Cardiac muscle cell (in vitro differentiated cells and primary cell): ENCODE measurements around the gene CIDEC. TPM values are rescaled to one million over a fixed set of nuclear protein-coding genes. Genes with fewer than 3 reads are reported as not detected.
"Not testable (repeated sequence)": the region's sequence is repeated elsewhere in the genome, so short reads cannot be mapped to it uniquely, and the experiment has no call there.

Experiments used
- DNase-seq, 2 donors: peaks; one replicate each; pipeline versions ENCODE4 v3.0.0 to v3.0.0-alpha.2; 2010 to 2017; ENCODE audit warnings: low read depth in 1 of 2, low spot score in 1 of 2
- H3K27ac ChIP-seq: fragments of 200-600 bp; sonication (generic); 2 replicates; pipeline ENCODE4 v1.5.1; 2016
- H3K27me3 ChIP-seq: fragments of 200-600 bp; sonication (generic); 2 replicates; pipeline ENCODE4 v1.6.0; 2016; ENCODE audit warnings: control low read depth
- H3K36me3 ChIP-seq: fragments of 200-600 bp; sonication (generic); 2 replicates; pipeline ENCODE4 v1.5.1; 2016; ENCODE audit warnings: control low read depth
- H3K4me1 ChIP-seq: fragments of 200-600 bp; sonication (generic); 2 replicates; pipeline ENCODE4 v1.8.1; 2017; ENCODE audit warnings: low read depth, mild to moderate bottlenecking, mixed run types
- H3K4me3 ChIP-seq: fragments of 200-600 bp; sonication (generic); 2 replicates; pipeline ENCODE4 v1.5.1; 2016; ENCODE audit warnings: mild to moderate bottlenecking
- H3K9me3 ChIP-seq: fragments of 200-600 bp; sonication (generic); 2 replicates; pipeline ENCODE4 v1.5.1; 2017; ENCODE audit warnings: low read depth, mild to moderate bottlenecking, control low read depth
- polyA plus RNA-seq: library from polyadenylated mRNA; unstranded; fragments of >200 nt; fragmentation: Nextera tagmentation; extraction: Ambion mirVana; gene quantifications from 2 replicates; pipeline ENCODE4 v1.2.1, GENCODE V29; 2016
- total RNA-seq: library from RNA; depleted of rRNA; stranded (reverse); fragments of >200 nt; gene quantifications from 2 replicates; pipeline ENCODE4 v1.2.3, GENCODE V29; 2016
- TF ChIP-seq, protein P1 (sequence below): IDR thresholded peaks from 2 replicates; pipeline ENCODE4 v1.5.1; 2012; ENCODE audit warnings: low read depth, mild to moderate bottlenecking, low read length

CIDEC gene
- total and polyA plus RNA-seq, 2 experiments from 2014 or later, result 0.37 TPM; not detected in 1

DNA sequence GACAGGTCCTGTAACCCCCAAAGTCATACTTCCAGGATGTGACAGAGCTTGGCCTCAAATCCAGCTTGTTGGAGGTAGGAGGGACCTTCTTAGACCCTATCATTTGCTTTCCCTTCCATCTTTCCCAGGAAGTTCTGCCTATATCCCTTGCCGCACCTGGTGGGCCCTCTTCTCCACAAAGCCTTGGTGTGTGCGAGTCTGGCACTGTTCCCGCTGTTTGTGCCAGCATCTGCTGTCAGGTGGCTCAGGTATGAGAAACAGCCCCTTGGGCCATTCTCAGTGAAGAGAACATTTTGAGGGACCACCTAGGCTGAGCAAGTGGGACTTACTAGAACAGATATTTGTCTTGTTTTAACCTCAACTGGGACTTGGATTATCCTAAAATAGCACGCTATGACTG is 23.9 kb upstream of the CIDEC start:
- no peak for DNase-seq
- Histone ChIP-seq H3K4me3 (no peak overlapping the region), H3K27ac (no peak overlapping the region), H3K4me1 (no peaks in the 10 kb centered on the region), H3K9me3 (no peaks in the 10 kb centered on the region), H3K36me3 (no peaks in the 10 kb centered on the region), H3K27me3 (no peaks in the 10 kb centered on the region)
- TF ChIP-seq, protein P1, sequence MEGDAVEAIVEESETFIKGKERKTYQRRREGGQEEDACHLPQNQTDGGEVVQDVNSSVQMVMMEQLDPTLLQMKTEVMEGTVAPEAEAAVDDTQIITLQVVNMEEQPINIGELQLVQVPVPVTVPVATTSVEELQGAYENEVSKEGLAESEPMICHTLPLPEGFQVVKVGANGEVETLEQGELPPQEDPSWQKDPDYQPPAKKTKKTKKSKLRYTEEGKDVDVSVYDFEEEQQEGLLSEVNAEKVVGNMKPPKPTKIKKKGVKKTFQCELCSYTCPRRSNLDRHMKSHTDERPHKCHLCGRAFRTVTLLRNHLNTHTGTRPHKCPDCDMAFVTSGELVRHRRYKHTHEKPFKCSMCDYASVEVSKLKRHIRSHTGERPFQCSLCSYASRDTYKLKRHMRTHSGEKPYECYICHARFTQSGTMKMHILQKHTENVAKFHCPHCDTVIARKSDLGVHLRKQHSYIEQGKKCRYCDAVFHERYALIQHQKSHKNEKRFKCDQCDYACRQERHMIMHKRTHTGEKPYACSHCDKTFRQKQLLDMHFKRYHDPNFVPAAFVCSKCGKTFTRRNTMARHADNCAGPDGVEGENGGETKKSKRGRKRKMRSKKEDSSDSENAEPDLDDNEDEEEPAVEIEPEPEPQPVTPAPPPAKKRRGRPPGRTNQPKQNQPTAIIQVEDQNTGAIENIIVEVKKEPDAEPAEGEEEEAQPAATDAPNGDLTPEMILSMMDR, result no peak

DNA sequence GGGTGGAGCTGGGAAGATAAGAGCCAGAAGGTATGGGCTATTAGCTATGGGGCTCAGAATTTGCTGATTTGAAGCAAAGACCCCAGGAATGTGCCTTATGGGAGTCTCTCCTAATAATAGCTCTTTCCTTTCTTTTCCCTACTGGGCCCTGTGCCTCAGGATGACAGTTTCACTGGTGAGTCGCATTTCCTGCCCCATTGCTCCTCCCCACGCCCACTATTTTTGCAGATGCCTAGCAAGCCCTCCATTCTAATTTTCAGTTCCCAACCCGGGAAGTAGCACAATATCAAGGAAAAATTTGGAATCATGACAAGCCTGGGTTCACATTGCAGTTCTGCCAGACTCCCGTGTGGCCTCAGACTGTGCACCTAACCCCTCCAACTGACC is 23.2 kb upstream of the CIDEC start:
- H3K4me1 ChIP-seq, result no peaks in the 10 kb centered on the region
- no peak overlapping the region for H3K4me3 ChIP-seq
- TF ChIP-seq, protein P1, result no peak
- H3K9me3 ChIP-seq, result no peaks in the 10 kb centered on the region
- H3K27ac ChIP-seq, result no peak overlapping the region
- no peaks in the 10 kb centered on the region for H3K36me3 ChIP-seq
- H3K27me3 ChIP-seq, result no peaks in the 10 kb centered on the region
- peak in 1 of 2 donors; percentile 33 for DNase-seq

DNA sequence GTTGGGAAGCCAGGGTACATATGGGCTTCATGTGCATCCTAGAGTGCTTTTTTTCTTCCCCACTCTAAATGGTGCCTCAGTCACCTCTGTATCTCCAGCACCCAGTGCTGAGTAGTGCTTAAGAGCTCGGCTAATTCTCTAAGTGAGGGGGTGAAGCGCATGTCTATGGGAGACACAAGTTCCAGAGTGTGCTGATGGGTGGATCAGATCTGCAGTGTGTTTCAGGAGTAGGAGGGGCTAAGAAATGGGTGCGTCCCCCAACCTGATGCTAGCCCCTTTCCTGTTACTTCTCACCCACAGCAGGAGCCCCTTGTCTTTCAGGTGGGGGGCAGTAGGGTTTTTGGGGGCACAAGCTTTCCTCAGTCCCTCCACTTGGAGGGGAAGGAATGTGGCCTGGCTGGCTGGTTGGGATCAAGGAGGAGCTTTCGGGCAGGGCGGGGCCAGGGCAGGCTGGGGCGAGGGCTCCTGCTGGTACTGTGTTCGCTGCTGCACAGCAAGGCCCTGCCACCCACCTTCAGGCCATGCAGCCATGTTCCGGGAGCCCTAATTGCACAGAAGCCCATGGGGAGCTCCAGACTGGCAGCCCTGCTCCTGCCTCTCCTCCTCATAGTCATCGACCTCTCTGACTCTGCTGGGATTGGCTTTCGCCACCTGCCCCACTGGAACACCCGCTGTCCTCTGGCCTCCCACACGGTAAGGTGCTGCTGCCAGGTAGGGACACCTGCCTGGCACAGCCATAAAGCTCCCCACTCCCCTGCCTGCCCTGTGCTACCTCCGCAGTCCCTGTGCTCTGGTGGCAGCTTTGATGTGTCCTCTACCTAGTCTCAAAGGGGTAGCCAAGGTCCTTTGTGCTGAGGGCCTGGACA is 22.6 kb upstream of the CIDEC start, which contains the start of gene IL17RE:
Gene IL17RE, plus strand, starts transcription at position 477 of the 866 bp plus-strand sequence. Its CDS starts 85 bp downstream, at position 562.
- no peak for DNase-seq
- Histone ChIP-seq H3K27me3 (no peaks in the 10 kb centered on the region), H3K4me3 (no peak within 1 kb of the TSS), H3K36me3 (no peaks in the 10 kb centered on the region), H3K9me3 (no peaks in the 10 kb centered on the region), H3K27ac (no peak within 1 kb of the TSS), H3K4me1 (peaks cover 1% of the 10 kb centered on the region)
- TF ChIP-seq, protein P1, result no peak

DNA sequence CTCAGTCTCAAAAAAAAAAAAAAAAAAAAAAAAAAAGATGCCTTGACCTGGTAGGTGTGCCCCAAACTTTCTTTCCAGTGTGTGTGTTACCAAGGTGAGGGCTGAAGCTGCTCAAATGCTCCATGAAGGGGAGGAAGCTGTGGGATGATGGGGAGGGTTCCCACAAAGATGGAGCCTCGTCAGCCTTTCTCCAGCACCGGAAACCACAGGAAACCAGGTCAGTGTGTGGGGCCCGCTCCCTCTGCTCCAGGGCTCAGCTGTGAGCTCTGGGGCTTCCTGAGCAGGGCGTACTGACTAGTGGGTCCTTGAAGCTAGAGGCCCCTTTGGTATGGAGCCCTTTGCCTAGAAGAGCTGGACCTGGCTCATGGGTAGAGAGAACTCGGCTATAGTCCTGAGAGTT is 21.9 kb upstream of the CIDEC start:
- Histone ChIP-seq H3K27me3 (no peaks in the 10 kb centered on the region), H3K4me1 (peaks cover 4% of the 10 kb centered on the region), H3K27ac (no peak overlapping the region), H3K36me3 (no peaks in the 10 kb centered on the region), H3K4me3 (no peak overlapping the region), H3K9me3 (no peaks in the 10 kb centered on the region)
- no peak for DNase-seq
- TF ChIP-seq, protein P1, result no peak

DNA sequence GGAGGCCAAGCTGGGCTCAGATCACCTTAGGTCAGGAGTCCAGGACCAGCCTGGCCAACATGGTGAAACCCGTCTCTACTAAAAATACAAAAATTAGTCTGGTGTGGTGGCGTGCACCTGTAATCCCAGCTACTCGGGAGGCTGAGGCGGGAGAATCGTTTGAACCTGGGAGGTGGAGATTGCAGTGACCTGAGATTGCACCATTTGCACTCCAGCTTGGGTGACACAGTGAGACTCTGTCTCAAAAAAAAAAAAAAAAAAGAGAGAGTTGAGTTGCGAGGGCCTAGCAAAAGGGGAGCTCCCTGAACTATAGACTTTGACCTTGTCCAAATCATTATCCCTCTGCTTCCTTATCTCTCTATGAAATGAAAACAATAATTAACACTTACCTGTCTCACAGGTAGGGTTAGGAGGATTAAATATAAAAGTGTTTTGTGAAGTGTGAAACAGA is 20.9 kb upstream of the CIDEC start:
- not testable (repeated sequence) for H3K36me3 ChIP-seq, H3K27ac ChIP-seq, H3K27me3 ChIP-seq, H3K9me3 ChIP-seq, H3K4me3 ChIP-seq, H3K4me1 ChIP-seq, DNase-seq

DNA sequence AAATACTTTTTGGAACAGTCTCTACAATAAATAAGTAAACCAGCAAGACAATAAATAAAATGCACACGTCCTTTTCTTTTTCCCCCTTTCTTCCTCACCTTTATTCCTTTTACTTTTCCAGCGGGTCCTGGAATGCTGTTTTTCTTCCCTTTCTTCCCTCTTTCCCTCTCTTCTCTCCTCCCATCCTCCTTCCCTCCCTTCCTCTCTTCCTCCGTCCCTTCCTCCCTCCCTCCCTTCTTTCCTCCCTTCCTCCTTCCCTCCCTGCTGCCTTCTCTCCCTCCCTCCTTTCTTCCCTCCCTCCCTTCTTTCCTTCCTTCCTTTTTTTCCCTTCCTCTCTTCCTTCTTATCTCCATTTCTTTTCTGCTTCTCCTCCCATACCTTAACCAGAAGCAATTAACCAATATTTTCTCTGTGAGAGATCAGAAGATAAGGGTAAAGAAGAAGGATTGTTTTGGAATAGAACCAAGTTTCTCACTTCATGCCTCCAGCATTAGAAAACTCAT is 19.3 kb upstream of the CIDEC start:
- TF ChIP-seq, protein P1, result no peak
- Histone ChIP-seq H3K9me3 (no peaks in the 10 kb centered on the region), H3K36me3 (no peaks in the 10 kb centered on the region), H3K27ac (no peak overlapping the region), H3K4me3 (no peak overlapping the region), H3K27me3 (no peaks in the 10 kb centered on the region), H3K4me1 (peaks cover 4% of the 10 kb centered on the region)
- DNase-seq, result no peak
